Vagina (tissue), 2 donors: ENCODE results near the gene CDKL4. TPM values are rescaled to one million over a fixed set of nuclear protein-coding genes. Genes with fewer than 3 reads are reported as not detected.

Experiments used
- DNase-seq, 2 donors: peaks; one replicate each; pipeline ENCODE4 v3.0.0-alpha.2; 2017; ENCODE audit errors: extremely low spot score in 2 of 2
- H3K27ac ChIP-seq: fragments of 200-600 bp; sonication (generic); one replicate; pipeline ENCODE4 v1.5.1; 2019
- H3K27me3 ChIP-seq: fragments of 200-600 bp; sonication (generic); one replicate; pipeline ENCODE4 v1.5.1; 2019
- H3K36me3 ChIP-seq, 2 donors: fragments of 200-600 bp; sonication (generic); one replicate each; pipeline ENCODE4 v1.5.1; 2017 to 2019
- H3K4me1 ChIP-seq: fragments of 200-600 bp; sonication (generic); one replicate; pipeline ENCODE4 v1.5.1; 2019
- H3K4me3 ChIP-seq, 2 donors: fragments of 200-600 bp; sonication (generic); 1 replicate in 1 of 2; 2 replicates in 1 of 2; pipeline ENCODE4 v1.5.1; 2016 to 2019
- H3K9me3 ChIP-seq: fragments of 200-600 bp; sonication (generic); one replicate; pipeline ENCODE4 v1.5.1; 2019
- POLR2A ChIP-seq, 2 donors: fragments of 450-650 bp; IDR thresholded peaks; one replicate each; pipeline ENCODE4 v1.6.1; 2017; ENCODE audit warnings: antibody characterized with exemption in 2 of 2, mild to moderate bottlenecking in 2 of 2, moderate library complexity in 2 of 2
- POLR2AphosphoS5 ChIP-seq, 2 donors: sonication (generic); formaldehyde crosslinking; IDR thresholded peaks; one replicate each; pipeline ENCODE4 v1.9.0; 2017; ENCODE audit warnings: antibody characterized with exemption in 2 of 2, mild to moderate bottlenecking in 2 of 2, low read depth in 1 of 2; ENCODE audit not compliant: insufficient read depth in 1 of 2
- intact Hi-C: fragments of 100-400 bp; cut with DNase I; formaldehyde crosslinking; loops from one replicate; pipeline ENCODE4 v1.15.1; 2023
- total RNA-seq: library from RNA; depleted of rRNA; stranded (reverse); fragments of >200 nt; gene quantifications from one replicate; pipeline ENCODE4 v1.2.3, GENCODE V29; 2016
- TF ChIP-seq, protein P1 (sequence below), 3 experiments: fragments of 450-650 bp in 2 of 3; fragments of 200-600 bp in 1 of 3; sonication (generic) in 1 of 3; IDR thresholded peaks; one replicate each; pipeline ENCODE4 v1.5.1; 2017 to 2019; ENCODE audit warnings: antibody characterized with exemption in 3 of 3, mild to moderate bottlenecking in 2 of 3, moderate library complexity in 2 of 3

CDKL4 gene
- total RNA-seq, 1 donor from 2014 or later: 2.7 TPM

DNA sequence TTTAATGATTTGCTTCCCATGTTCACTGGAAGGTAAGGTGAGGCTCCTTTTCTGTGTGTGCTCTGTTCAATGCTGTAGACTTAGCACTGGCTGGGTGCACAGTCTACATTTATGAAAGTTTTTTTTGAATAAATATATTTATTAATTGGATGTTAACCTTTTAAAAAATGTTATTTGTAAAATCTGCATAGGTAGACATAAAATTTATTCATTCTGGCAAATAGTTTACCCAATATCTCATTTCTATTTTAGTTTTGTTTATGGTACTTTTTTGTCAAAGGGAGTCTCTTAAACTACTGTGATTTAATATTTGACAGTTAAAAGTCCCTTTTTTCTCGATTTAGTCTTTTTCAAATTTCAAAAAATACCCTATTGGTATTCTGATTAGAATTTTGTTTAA, 19.9 kb downstream of the CDKL4 start:
- no peaks in the 10 kb centered on the region for H3K9me3 ChIP-seq
- no peak overlapping the region for H3K27ac ChIP-seq
- DNase-seq: no peak
- TF ChIP-seq POLR2AphosphoS5 (IDR thresholded peaks at IDR 0.05; ENCODE audit: insufficient read depth in 1 of 2, low read depth in 1 of 2) (no peak), POLR2A (IDR thresholded peaks at IDR 0.05) (no peak)
- TF ChIP-seq, protein P1, sequence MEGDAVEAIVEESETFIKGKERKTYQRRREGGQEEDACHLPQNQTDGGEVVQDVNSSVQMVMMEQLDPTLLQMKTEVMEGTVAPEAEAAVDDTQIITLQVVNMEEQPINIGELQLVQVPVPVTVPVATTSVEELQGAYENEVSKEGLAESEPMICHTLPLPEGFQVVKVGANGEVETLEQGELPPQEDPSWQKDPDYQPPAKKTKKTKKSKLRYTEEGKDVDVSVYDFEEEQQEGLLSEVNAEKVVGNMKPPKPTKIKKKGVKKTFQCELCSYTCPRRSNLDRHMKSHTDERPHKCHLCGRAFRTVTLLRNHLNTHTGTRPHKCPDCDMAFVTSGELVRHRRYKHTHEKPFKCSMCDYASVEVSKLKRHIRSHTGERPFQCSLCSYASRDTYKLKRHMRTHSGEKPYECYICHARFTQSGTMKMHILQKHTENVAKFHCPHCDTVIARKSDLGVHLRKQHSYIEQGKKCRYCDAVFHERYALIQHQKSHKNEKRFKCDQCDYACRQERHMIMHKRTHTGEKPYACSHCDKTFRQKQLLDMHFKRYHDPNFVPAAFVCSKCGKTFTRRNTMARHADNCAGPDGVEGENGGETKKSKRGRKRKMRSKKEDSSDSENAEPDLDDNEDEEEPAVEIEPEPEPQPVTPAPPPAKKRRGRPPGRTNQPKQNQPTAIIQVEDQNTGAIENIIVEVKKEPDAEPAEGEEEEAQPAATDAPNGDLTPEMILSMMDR (IDR thresholded peaks at IDR 0.05): no peak
- intact Hi-C loops: no loop called here
- peaks cover 4% of the 10 kb centered on the region for H3K4me1 ChIP-seq
- H3K4me3 ChIP-seq: no peak overlapping the region
- H3K36me3 ChIP-seq: no peaks in the 10 kb centered on the region
- no peaks in the 10 kb centered on the region for H3K27me3 ChIP-seq

DNA sequence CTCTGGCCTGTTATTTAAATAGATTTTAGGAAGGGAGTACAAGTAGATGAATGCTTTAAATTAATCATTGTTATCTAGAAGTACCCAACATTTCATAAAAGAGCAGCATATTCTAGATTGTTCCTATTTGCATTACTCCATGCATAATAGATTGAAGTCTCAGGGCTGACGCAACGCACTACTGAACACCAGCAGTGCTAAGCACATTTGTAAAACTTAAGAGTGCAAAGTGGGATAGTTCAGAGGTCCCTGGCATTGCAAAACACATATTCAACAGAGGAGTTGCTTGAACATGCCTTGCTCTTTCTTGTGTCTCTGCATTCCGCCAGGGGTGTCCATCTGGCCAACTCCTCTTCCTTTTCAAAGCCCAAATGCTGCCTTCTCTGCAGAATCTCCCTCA, 22.3 kb downstream of the CDKL4 start:
- no peak overlapping the region for H3K4me3 ChIP-seq
- intact Hi-C loops: no loop called here
- H3K27ac ChIP-seq: no peak overlapping the region
- H3K9me3 ChIP-seq: no peaks in the 10 kb centered on the region
- no peaks in the 10 kb centered on the region for H3K27me3 ChIP-seq
- TF ChIP-seq, protein P1 (IDR thresholded peaks at IDR 0.05): no peak
- TF ChIP-seq POLR2AphosphoS5 (IDR thresholded peaks at IDR 0.05; ENCODE audit: insufficient read depth in 1 of 2, low read depth in 1 of 2) (no peak), POLR2A (IDR thresholded peaks at IDR 0.05) (no peak)
- H3K4me1 ChIP-seq: no peaks in the 10 kb centered on the region
- H3K36me3 ChIP-seq: no peaks in the 10 kb centered on the region
- DNase-seq: no peak

DNA sequence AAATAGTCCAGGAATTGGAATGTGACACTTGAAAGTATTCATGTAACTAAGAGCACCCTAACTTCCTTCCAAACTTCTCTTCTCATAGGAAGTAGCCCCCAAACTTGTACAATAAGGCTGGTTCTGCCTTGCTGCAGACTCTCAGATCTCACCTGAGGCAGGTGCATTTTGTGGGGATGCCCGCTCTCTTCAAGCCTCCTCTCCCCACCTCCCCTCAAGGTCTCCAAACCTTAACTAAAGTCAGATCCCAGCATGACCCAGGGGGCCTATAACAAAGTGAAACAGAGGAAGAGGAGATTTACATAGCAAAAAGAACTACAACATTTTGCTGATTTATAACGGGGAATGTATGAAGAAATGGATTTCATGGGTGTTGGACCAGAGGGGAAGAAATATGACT, 23.6 kb downstream of the CDKL4 start:
- intact Hi-C loops: no loop called here
- no peak for DNase-seq
- H3K36me3 ChIP-seq: no peaks in the 10 kb centered on the region
- no peak overlapping the region for H3K4me3 ChIP-seq
- TF ChIP-seq POLR2A (IDR thresholded peaks at IDR 0.05) (no peak), POLR2AphosphoS5 (IDR thresholded peaks at IDR 0.05; ENCODE audit: insufficient read depth in 1 of 2, low read depth in 1 of 2) (no peak)
- TF ChIP-seq, protein P1 (IDR thresholded peaks at IDR 0.05): no peak
- no peaks in the 10 kb centered on the region for H3K9me3 ChIP-seq
- H3K27me3 ChIP-seq: no peaks in the 10 kb centered on the region
- H3K4me1 ChIP-seq: no peaks in the 10 kb centered on the region
- no peak overlapping the region for H3K27ac ChIP-seq

DNA sequence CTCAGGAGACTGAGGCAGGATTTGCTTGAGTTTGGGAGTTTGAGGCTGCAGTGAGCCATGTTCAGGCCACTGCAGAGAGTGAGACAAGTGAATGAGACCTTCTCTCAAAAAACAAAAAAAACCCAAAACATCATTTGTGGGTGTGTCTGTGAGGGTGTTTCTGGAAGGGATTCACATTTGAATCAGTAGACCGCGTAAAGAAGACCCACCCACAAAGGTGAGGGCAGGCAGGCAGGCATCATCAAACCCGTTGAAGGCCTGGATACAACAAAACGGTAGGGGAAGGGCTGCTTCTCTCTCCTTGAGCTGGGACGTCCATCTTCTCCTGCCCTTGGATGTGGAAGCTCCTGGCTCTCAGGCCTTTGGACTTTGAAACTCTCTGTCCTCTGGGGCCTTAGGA, 25.4 kb downstream of the CDKL4 start:
- no peaks in the 10 kb centered on the region for H3K36me3 ChIP-seq
- no peaks in the 10 kb centered on the region for H3K4me1 ChIP-seq
- no peak for DNase-seq
- no peak for TF ChIP-seq POLR2A (IDR thresholded peaks at IDR 0.05)
- TF ChIP-seq POLR2AphosphoS5 (IDR thresholded peaks at IDR 0.05; ENCODE audit: insufficient read depth in 1 of 2, low read depth in 1 of 2): no peak
- TF ChIP-seq, protein P1 (IDR thresholded peaks at IDR 0.05): no peak
- H3K27me3 ChIP-seq: no peaks in the 10 kb centered on the region
- H3K9me3 ChIP-seq: no peaks in the 10 kb centered on the region
- intact Hi-C loops: no loop called here
- no peak overlapping the region for H3K27ac ChIP-seq
- no peak overlapping the region for H3K4me3 ChIP-seq

DNA sequence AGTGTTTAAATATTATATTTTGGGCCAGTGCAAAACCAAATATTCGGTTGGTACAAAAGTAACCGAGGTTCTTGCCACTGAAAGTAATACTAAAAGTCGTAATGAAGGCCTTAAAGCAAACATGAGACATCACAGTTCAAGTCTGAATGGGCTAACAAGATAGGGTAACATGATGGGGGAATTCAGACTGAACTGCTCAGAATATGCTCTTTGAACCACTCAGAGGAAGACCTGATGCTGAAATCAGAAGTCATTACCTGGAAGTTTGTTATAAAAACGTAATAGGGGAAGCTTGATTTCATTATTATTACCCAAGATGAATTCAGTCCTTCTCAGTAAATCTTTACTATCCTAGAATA, 26.6 kb downstream of the CDKL4 start:
- Histone ChIP-seq H3K36me3 (no peaks in the 10 kb centered on the region), H3K27ac (no peak overlapping the region), H3K4me1 (no peaks in the 10 kb centered on the region), H3K27me3 (no peaks in the 10 kb centered on the region), H3K9me3 (no peaks in the 10 kb centered on the region), H3K4me3 (no peak overlapping the region)
- TF ChIP-seq POLR2AphosphoS5 (IDR thresholded peaks at IDR 0.05; ENCODE audit: insufficient read depth in 1 of 2, low read depth in 1 of 2) (no peak), POLR2A (IDR thresholded peaks at IDR 0.05) (no peak)
- TF ChIP-seq, protein P1 (IDR thresholded peaks at IDR 0.05): no peak
- intact Hi-C loops: no loop called here
- no peak for DNase-seq
